C4-2B (cell line): ENCODE measurements around the gene MS4A15.

Experiments
- ZFX ChIP-seq: fragments of 450-650 bp; IDR thresholded peaks from 2 replicates; pipeline ENCODE4 v1.6.1; 2017
- TF ChIP-seq, protein P1 (sequence below): fragments of 450-650 bp; conservative IDR thresholded peaks from 2 replicates; pipeline ENCODE4 v1.5.1; 2017; ENCODE audit warnings: mild to moderate bottlenecking

GRCh38 chr11:60771879-60772525 lies 15.3 kb downstream of the MS4A15 start:
- TF ChIP-seq, protein P1, sequence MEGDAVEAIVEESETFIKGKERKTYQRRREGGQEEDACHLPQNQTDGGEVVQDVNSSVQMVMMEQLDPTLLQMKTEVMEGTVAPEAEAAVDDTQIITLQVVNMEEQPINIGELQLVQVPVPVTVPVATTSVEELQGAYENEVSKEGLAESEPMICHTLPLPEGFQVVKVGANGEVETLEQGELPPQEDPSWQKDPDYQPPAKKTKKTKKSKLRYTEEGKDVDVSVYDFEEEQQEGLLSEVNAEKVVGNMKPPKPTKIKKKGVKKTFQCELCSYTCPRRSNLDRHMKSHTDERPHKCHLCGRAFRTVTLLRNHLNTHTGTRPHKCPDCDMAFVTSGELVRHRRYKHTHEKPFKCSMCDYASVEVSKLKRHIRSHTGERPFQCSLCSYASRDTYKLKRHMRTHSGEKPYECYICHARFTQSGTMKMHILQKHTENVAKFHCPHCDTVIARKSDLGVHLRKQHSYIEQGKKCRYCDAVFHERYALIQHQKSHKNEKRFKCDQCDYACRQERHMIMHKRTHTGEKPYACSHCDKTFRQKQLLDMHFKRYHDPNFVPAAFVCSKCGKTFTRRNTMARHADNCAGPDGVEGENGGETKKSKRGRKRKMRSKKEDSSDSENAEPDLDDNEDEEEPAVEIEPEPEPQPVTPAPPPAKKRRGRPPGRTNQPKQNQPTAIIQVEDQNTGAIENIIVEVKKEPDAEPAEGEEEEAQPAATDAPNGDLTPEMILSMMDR, result no peak
- no peak for TF ChIP-seq ZFX
